Measurements from ENCODE around the gene CD300LF. TPM values are rescaled to one million over a fixed set of nuclear protein-coding genes. Genes with fewer than 3 reads are reported as not detected.

Gene CD300LF
- total RNA-seq, 1 experiment from 2014 or later = not detected

GRCh38 chr17:74748529-74749278, 36.0 kb upstream of the CD300LF start, which contains the start of gene NHERF1:
Gene NHERF1, plus strand, starts transcription at chr17:74748628. Its CDS starts 219 bp downstream, at chr17:74748847.
- POLR2A ChIA-PET = interaction anchor here (1.2 to 3.2 kb wide), 5 partner anchors 11 to 124 kb away, joined by 4 to 18 read pairs (median 9); partner anchors contain the start of genes FDXR, NAT9 and RAB37
- H3K27me3 ChIP-seq (ENCODE audit: insufficient read depth, low read length) = no peaks in the 10 kb centered on the region
- CTCF ChIA-PET = interaction anchor here (1.5 to 1.9 kb wide), 4 partner anchors 12 to 91 kb away, joined by 6 to 8 read pairs (median 6); partner anchors contain the start of genes NAT9 and RAB37
- H3K79me2 ChIP-seq (ENCODE audit: insufficient read depth, low read length) = peaks cover 51% of the 10 kb centered on the region
- H3K9me2 ChIP-seq (ENCODE audit: insufficient read depth) = no peaks in the 10 kb centered on the region
- ATAC-seq (peak; percentile 90), DNase-seq (ENCODE audit: low read depth, low spot score) (peak; percentile 77)
- H4K20me1 ChIP-seq (ENCODE audit: insufficient read depth) = peaks cover 3% of the 10 kb centered on the region; the same call in 1 of the 2 replicates
- no peak within 1 kb of the TSS for H2AFZ ChIP-seq (ENCODE audit: low read depth, low read length, poor library complexity, severe bottlenecking)
- peak within 1 kb of the TSS; percentile 74 to 90 for H3K4me3 ChIP-seq (replicated peaks in 1 of 2; ENCODE audit: low read depth in 1 of 2, low read length in 2 of 2)
- peaks cover 35 to 61% of the 10 kb centered on the region in 2 experiments for H3K4me1 ChIP-seq (ENCODE audit: control insufficient read depth in 1 of 2, insufficient read depth in 2 of 2, low read length in 2 of 2)
- BruUV-seq (replicated peaks) = TSS peak; percentile 64
- intact Hi-C loops (cut with micrococcal nuclease) = no loop called here
- no peaks in the 10 kb centered on the region for H3K9me3 ChIP-seq (ENCODE audit: control insufficient read depth in 1 of 2, insufficient read depth in 1 of 2, low read depth in 1 of 2, low read length in 2 of 2)
- H3K27ac ChIP-seq (ENCODE audit: low read depth, low read length) = peak within 1 kb of the TSS; percentile 81
- peak within 1 kb of the TSS; percentile 87 for H3K4me2 ChIP-seq (ENCODE audit: low read length)
- peaks cover 0 to 2% of the 10 kb centered on the region in 2 experiments; a peak in 2 of 4 replicates for H3K36me3 ChIP-seq (ENCODE audit: control insufficient read depth in 1 of 2, insufficient read depth in 2 of 2, low read length in 2 of 2)
- RAD21 ChIA-PET (ENCODE audit: low non-redundant PET in 1 of 2, low total read pairs in 2 of 2, uncharacterized antibody in 2 of 2, unreplicated experiment in 2 of 2) = no interaction called here
- peak within 1 kb of the TSS; percentile 79 for H3K9ac ChIP-seq (ENCODE audit: low read length)
- TF ChIP-seq YY1 (IDR thresholded peaks at IDR 0.05; ENCODE audit: extremely low read depth, insufficient replicate concordance, low read depth, low read length) (peak; percentile 76), CBX3 (IDR thresholded peaks at IDR 0.05; ENCODE audit: low read depth) (no peak), ATF3 (IDR thresholded peaks at IDR 0.05) (no peak), CTCF (IDR thresholded peaks at IDR 0.05 in 2 of 3, conservative IDR thresholded peaks at IDR 0.05 in 1 of 3; ENCODE audit: borderline replicate concordance in 1 of 3, insufficient read depth in 1 of 3, low read depth in 2 of 3, low read length in 2 of 3) (peak in 2 of 3 experiments; percentile 17 to 19; a peak in 2 of 6 replicates), EZH2phosphoT487 (IDR thresholded peaks at IDR 0.05; ENCODE audit: borderline replicate concordance) (no peak), FOSL1 (IDR thresholded peaks at IDR 0.05; ENCODE audit: low read depth) (no peak), CEBPB (IDR thresholded peaks at IDR 0.05; ENCODE audit: low read depth) (no peak), ZFX (IDR thresholded peaks at IDR 0.05) (peak; percentile 52; the same call in 1 of the 2 replicates), POLR2A (IDR thresholded peaks at IDR 0.05; ENCODE audit: borderline replicate concordance, extremely low read depth, insufficient read depth, insufficient read length) (peak; percentile 97), ZBTB33 (IDR thresholded peaks at IDR 0.05; ENCODE audit: extremely low read depth, insufficient replicate concordance, low read length) (no peak), SP1 (IDR thresholded peaks at IDR 0.05; ENCODE audit: low read depth) (no peak), SRF (IDR thresholded peaks at IDR 0.05; ENCODE audit: low read depth) (no peak), REST (IDR thresholded peaks at IDR 0.05; ENCODE audit: low read depth) (no peak), MAX (IDR thresholded peaks at IDR 0.05) (peak; percentile 63), POLR2AphosphoS5 (IDR thresholded peaks at IDR 0.05; ENCODE audit: low read depth, low read length) (peak; percentile 100), ELF1 (IDR thresholded peaks at IDR 0.05; ENCODE audit: borderline replicate concordance, low read depth) (no peak), ZNF274 (IDR thresholded peaks at IDR 0.05; ENCODE audit: low read depth, low read length) (no peak), SIN3A (IDR thresholded peaks at IDR 0.05; ENCODE audit: low read depth) (peak; percentile 96)
